PFSK-1 (cell line): Measurements from ENCODE around the gene MYDGF.

Experiments
- FOXP2 ChIP-seq: optimal IDR thresholded peaks from 2 replicates; pipeline ENCODE3; 2011; ENCODE audit warnings: borderline replicate concordance, control low read depth, inconsistent platforms; ENCODE audit not compliant: insufficient read depth; ENCODE audit errors: extremely low read length, extremely low read depth
- POLR2AphosphoS5 ChIP-seq: IDR thresholded peaks from 2 replicates; pipeline ENCODE4 v1.6.1; 2012; ENCODE audit warnings: low read depth, mild to moderate bottlenecking, control low read depth, low read length, moderate library complexity
- SIN3A ChIP-seq: IDR thresholded peaks from 2 replicates; pipeline ENCODE4 v1.6.1; 2012; ENCODE audit warnings: mild to moderate bottlenecking, low read length, moderate library complexity, borderline replicate concordance; ENCODE audit not compliant: insufficient read depth
- TAF1 ChIP-seq: IDR thresholded peaks from 2 replicates; pipeline ENCODE4 v1.6.1; 2012; ENCODE audit warnings: low read length, control low read depth, borderline replicate concordance; ENCODE audit not compliant: insufficient read depth
- TF ChIP-seq, protein P1 (sequence below), 2 experiments: IDR thresholded peaks; 2 replicates each; pipeline versions ENCODE4 v1.6.1 to v1.8.0; 2011 to 2012; ENCODE audit warnings: low read depth in 2 of 2, low read length in 2 of 2, control low read depth in 1 of 2, inconsistent platforms in 1 of 2, mild to moderate bottlenecking in 1 of 2, moderate library complexity in 1 of 2; ENCODE audit not compliant: insufficient read depth in 1 of 2

The MYDGF gene

DNA sequence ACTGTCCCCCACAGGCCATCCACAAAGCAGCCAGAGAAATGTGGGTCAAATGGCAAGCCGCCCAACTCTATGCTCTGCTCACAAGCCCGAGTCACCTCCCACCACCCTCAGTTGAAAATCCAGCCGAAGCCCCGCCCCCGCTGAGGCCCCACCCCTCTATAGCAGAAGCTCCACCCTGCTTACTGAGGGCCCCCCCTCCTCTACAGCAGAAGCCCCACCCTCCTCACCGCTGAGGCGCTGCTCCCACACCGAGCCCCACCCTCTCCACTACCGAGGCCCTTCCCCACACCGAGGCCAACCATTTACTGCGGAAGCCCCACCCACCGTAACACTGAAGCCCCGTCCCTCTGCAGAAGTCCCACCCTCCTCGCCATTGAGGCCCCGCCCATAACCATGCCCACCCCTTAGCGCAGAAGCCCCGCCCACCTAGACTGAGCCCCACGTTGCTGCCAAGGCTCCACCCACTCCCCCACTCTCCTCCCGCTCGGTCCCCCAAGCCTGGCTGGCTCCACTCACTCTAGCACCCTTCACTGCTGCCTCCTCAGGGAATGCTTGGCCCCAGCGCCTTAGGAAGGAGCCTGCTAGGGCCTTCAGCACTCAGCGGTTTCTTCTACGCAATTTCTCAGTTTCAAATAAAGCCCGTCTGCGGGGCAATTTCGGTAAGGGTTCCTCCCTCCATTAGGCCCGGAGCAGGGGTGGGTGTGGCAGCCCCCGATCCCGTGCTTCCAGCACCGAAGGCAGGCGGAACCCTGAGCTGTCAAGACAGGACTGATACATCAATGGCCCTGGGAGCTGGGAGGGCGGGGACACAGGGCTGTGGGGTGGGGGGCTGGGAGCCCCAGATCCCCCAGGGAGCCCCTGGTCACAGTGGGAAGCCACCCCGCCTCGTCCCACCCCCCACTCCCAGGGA, 9.0 kb upstream of the MYDGF start:
- TF ChIP-seq SIN3A (no peak), FOXP2 (no peak), TAF1 (no peak), POLR2AphosphoS5 (no peak)
- TF ChIP-seq, protein P1, sequence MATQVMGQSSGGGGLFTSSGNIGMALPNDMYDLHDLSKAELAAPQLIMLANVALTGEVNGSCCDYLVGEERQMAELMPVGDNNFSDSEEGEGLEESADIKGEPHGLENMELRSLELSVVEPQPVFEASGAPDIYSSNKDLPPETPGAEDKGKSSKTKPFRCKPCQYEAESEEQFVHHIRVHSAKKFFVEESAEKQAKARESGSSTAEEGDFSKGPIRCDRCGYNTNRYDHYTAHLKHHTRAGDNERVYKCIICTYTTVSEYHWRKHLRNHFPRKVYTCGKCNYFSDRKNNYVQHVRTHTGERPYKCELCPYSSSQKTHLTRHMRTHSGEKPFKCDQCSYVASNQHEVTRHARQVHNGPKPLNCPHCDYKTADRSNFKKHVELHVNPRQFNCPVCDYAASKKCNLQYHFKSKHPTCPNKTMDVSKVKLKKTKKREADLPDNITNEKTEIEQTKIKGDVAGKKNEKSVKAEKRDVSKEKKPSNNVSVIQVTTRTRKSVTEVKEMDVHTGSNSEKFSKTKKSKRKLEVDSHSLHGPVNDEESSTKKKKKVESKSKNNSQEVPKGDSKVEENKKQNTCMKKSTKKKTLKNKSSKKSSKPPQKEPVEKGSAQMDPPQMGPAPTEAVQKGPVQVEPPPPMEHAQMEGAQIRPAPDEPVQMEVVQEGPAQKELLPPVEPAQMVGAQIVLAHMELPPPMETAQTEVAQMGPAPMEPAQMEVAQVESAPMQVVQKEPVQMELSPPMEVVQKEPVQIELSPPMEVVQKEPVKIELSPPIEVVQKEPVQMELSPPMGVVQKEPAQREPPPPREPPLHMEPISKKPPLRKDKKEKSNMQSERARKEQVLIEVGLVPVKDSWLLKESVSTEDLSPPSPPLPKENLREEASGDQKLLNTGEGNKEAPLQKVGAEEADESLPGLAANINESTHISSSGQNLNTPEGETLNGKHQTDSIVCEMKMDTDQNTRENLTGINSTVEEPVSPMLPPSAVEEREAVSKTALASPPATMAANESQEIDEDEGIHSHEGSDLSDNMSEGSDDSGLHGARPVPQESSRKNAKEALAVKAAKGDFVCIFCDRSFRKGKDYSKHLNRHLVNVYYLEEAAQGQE (IDR thresholded peaks at IDR 0.05; ENCODE audit: insufficient read depth in 1 of 2, low read depth in 2 of 2, low read length in 2 of 2): no peak

DNA sequence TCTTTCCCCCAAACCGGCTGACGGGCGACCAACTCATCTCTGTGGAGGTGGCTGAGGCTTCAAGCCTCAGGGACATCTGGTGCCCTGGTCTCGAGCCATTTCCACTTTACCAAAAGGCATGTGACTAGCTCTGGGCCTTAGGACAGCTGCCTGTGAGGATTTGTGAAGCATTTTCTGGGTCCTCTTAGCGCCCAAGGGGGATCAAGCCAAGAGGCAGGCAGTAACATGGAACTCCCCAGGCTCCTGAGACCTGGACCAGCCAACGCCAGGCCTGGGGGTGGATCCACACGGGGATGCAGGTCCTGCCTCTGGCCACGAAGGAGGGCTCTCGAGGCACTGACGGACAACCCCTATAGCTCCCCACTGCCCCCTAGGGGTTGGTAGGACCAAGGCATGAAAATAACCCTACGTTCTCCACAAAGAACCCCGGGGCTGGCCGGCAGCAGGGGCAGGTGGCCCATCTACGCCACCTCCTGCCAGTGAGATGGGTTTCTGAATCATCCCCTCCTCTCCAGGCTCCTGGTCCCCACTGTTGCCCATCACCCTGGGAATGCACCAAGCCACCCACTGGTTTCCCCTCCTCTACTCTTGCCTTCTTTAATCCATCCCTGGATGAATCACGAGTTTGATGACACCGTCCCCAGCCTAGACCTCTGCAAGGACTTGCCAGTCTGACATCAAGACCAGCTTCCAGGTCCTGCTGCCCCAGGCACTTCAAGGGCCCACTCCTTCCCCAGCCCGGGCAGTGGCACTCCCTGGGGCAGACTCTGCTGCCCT, 7.0 kb upstream of the MYDGF start:
- no peak for TF ChIP-seq FOXP2
- TF ChIP-seq, protein P1 (IDR thresholded peaks at IDR 0.05; ENCODE audit: insufficient read depth in 1 of 2, low read depth in 2 of 2, low read length in 2 of 2): no peak
- TF ChIP-seq POLR2AphosphoS5: no peak
- TF ChIP-seq SIN3A: no peak
- TF ChIP-seq TAF1: no peak

DNA sequence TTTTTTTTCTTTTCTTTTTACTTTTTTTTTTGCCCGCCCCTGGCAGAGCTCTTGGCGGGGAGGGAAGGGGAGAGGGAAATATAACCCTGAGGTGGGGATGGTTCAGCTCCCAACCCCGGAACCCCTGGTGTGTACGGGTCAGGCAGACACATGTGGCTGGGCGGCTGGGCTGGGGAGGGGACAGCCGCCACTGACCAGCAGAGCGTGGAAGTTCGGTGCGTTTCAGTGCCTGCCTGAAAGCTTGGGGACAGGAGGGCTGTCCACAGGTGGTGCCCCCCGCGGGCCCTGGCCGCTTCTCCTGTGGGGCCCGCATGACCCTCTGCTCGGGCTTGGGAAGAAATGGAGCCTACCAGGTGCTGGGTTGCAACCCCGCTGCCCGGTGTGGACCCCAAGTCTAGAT, 5.2 kb upstream of the MYDGF start:
- TF ChIP-seq POLR2AphosphoS5 (no peak), FOXP2 (no peak), SIN3A (no peak), TAF1 (no peak)
- TF ChIP-seq, protein P1 (IDR thresholded peaks at IDR 0.05; ENCODE audit: insufficient read depth in 1 of 2, low read depth in 2 of 2, low read length in 2 of 2): no peak

DNA sequence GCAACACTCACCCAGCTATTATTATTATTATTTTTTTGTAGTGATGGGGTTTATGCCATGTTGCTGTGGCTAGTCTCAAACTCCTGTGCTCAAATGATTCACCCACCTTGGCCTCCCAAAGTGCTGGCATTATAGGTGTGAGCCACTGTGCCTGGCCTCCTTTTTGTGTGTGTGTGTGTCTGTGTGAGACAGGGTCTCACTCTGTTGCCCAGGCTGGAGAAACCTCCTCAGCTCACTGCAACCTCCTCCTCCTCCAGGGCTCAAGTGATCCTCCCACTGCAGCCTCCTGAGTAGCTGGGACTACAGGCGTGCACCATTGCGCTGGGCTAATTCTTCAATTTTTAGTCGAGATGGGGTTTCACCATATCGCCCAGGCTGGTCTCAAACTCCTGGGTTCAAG, 3.6 kb upstream of the MYDGF start:
- TF ChIP-seq TAF1: no peak
- TF ChIP-seq, protein P1 (IDR thresholded peaks at IDR 0.05; ENCODE audit: insufficient read depth in 1 of 2, low read depth in 2 of 2, low read length in 2 of 2): no peak
- TF ChIP-seq FOXP2: no peak
- TF ChIP-seq SIN3A: no peak
- no peak for TF ChIP-seq POLR2AphosphoS5
